Peyer's patch (tissue), 4 donors: ENCODE data around the gene ASRGL1. TPM values are rescaled to one million over a fixed set of nuclear protein-coding genes. Genes with fewer than 3 reads are reported as not detected.

Experiments
- DNase-seq, 3 donors: peaks; one replicate each; pipeline ENCODE4 v3.0.0-alpha.2; 2017 to 2019
- H3K27ac ChIP-seq, 4 donors: fragments of 200-600 bp; sonication (generic); one replicate each; pipeline ENCODE4 v1.5.1; 2016 to 2019
- H3K27me3 ChIP-seq, 2 donors: fragments of 200-600 bp; sonication (generic); one replicate each; pipeline ENCODE4 v1.5.1; 2019
- H3K36me3 ChIP-seq, 3 donors: fragments of 200-600 bp; sonication (generic); one replicate each; pipeline ENCODE4 v1.5.1; 2016 to 2019
- H3K4me1 ChIP-seq, 4 donors: fragments of 200-600 bp; sonication (generic); one replicate each; pipeline ENCODE4 v1.5.1; 2016 to 2019
- H3K4me3 ChIP-seq, 4 donors: fragments of 200-600 bp; sonication (generic); 1 replicate in 3 of 4; 2 replicates in 1 of 4; pipeline ENCODE4 v1.5.1; 2016 to 2019; ENCODE audit warnings: mild to moderate bottlenecking in 1 of 4
- H3K9me3 ChIP-seq, 4 donors: fragments of 200-600 bp; sonication (generic); one replicate each; pipeline ENCODE4 v1.5.1; 2016 to 2019; ENCODE audit warnings: mild to moderate bottlenecking in 1 of 4
- CTCF ChIP-seq, 6 experiments: fragments of 450-650 bp in 4 of 6; fragments of 200-600 bp in 2 of 6; sonication (generic) in 1 of 6; IDR thresholded peaks; one replicate each; pipeline ENCODE4 v1.5.1; 2017 to 2019; ENCODE audit warnings: antibody characterized with exemption in 6 of 6, mild to moderate bottlenecking in 3 of 6, moderate library complexity in 1 of 6
- POLR2A ChIP-seq, 2 donors: fragments of 450-650 bp; IDR thresholded peaks; one replicate each; pipeline ENCODE4 v1.5.1; 2017; ENCODE audit warnings: antibody characterized with exemption in 2 of 2, mild to moderate bottlenecking in 2 of 2, moderate library complexity in 2 of 2
- total RNA-seq, 4 donors: library from RNA; depleted of rRNA; stranded (reverse); fragments of >200 nt; gene quantifications; one replicate each; pipeline ENCODE4 v1.1.0, GENCODE V29; 2016

ASRGL1 gene
- total RNA-seq, 4 donors from 2014 or later: 26.0 to 57.8 (median 29.8) TPM

GRCh38 chr11:62399878-62400266 lies 62.6 kb downstream of the ASRGL1 start:
- Histone ChIP-seq H3K27me3 (no peaks in the 10 kb centered on the region), H3K36me3 (no peaks in the 10 kb centered on the region), H3K4me1 (peaks cover 0 to 53% (median 1%) of the 10 kb centered on the region in 4 donors), H3K9me3 (no peaks in the 10 kb centered on the region), H3K27ac (peak overlapping the region; percentile 30 to 80 (median 68)), H3K4me3 (no peak overlapping the region)
- TF ChIP-seq CTCF (IDR thresholded peaks at IDR 0.05): no peak
- TF ChIP-seq POLR2A (IDR thresholded peaks at IDR 0.05): no peak
- no peak for DNase-seq

GRCh38 chr11:62400281-62400680 lies 63.0 kb downstream of the ASRGL1 start:
- peak overlapping the region; percentile 30 to 80 (median 68) for H3K27ac ChIP-seq
- H3K9me3 ChIP-seq: no peaks in the 10 kb centered on the region
- TF ChIP-seq POLR2A (IDR thresholded peaks at IDR 0.05): no peak
- no peak for TF ChIP-seq CTCF (IDR thresholded peaks at IDR 0.05)
- peaks cover 0 to 51% (median 1%) of the 10 kb centered on the region in 4 donors for H3K4me1 ChIP-seq
- H3K36me3 ChIP-seq: no peaks in the 10 kb centered on the region
- no peak overlapping the region for H3K4me3 ChIP-seq
- no peak for DNase-seq
- no peaks in the 10 kb centered on the region for H3K27me3 ChIP-seq

- Histone ChIP-seq H3K27me3 (no peaks in the 10 kb centered on the region), H3K4me1 (peaks cover 0 to 48% (median 1%) of the 10 kb centered on the region in 4 donors), H3K36me3 (no peaks in the 10 kb centered on the region), H3K4me3 (no peak overlapping the region), H3K27ac (peak overlapping the region; percentile 36 to 80 (median 68)), H3K9me3 (no peaks in the 10 kb centered on the region)
- peak in 2 of 3 donors; percentile 65 to 66 for DNase-seq
- no peak for TF ChIP-seq POLR2A (IDR thresholded peaks at IDR 0.05)
- no peak for TF ChIP-seq CTCF (IDR thresholded peaks at IDR 0.05)
Measured at GRCh38 chr11:62400760-62401159, 63.5 kb downstream of the ASRGL1 start.

- no peak overlapping the region for H3K4me3 ChIP-seq
- peaks cover 0 to 48% (median 1%) of the 10 kb centered on the region in 4 donors for H3K4me1 ChIP-seq
- H3K9me3 ChIP-seq: no peaks in the 10 kb centered on the region
- TF ChIP-seq POLR2A (IDR thresholded peaks at IDR 0.05) (no peak), CTCF (IDR thresholded peaks at IDR 0.05) (no peak)
- no peaks in the 10 kb centered on the region for H3K36me3 ChIP-seq
- peak overlapping the region; percentile 36 to 80 (median 68) for H3K27ac ChIP-seq
- DNase-seq: no peak
- no peaks in the 10 kb centered on the region for H3K27me3 ChIP-seq
Measured at GRCh38 chr11:62401356-62401755, 64.1 kb downstream of the ASRGL1 start.

- H3K27me3 ChIP-seq: no peaks in the 10 kb centered on the region
- no peaks in the 10 kb centered on the region for H3K9me3 ChIP-seq
- H3K4me3 ChIP-seq: no peak overlapping the region
- no peaks in the 10 kb centered on the region for H3K36me3 ChIP-seq
- DNase-seq: no peak
- TF ChIP-seq POLR2A (IDR thresholded peaks at IDR 0.05) (no peak), CTCF (IDR thresholded peaks at IDR 0.05) (no peak)
- H3K27ac ChIP-seq: peak overlapping the region; percentile 36 to 80 (median 68)
- peaks cover 0 to 48% (median 1%) of the 10 kb centered on the region in 4 donors for H3K4me1 ChIP-seq
Measured at GRCh38 chr11:62401811-62402210, 64.6 kb downstream of the ASRGL1 start.
